ENCODE measurements around the gene CACNG7.

- TF ChIP-seq CTCF (IDR thresholded peaks at IDR 0.05; ENCODE audit: extremely low read depth in 1 of 2, insufficient read depth in 1 of 2, low read depth in 1 of 2, low read length in 2 of 2) (no peak), JUN (IDR thresholded peaks at IDR 0.05; ENCODE audit: borderline replicate concordance, insufficient read depth, insufficient read length, low read depth) (no peak)
These were observed 72.9 kb downstream of the CACNG7 start for GRCh38 chr19:53982001-53982451.

Data from endothelial cell of umbilical vein (primary cell).